ENCODE data around the gene SMTNL2. TPM values are rescaled to one million over a fixed set of nuclear protein-coding genes. Genes with fewer than 3 reads are reported as not detected.

The SMTNL2 gene
- total RNA-seq, 1 donor: not detected

DNA sequence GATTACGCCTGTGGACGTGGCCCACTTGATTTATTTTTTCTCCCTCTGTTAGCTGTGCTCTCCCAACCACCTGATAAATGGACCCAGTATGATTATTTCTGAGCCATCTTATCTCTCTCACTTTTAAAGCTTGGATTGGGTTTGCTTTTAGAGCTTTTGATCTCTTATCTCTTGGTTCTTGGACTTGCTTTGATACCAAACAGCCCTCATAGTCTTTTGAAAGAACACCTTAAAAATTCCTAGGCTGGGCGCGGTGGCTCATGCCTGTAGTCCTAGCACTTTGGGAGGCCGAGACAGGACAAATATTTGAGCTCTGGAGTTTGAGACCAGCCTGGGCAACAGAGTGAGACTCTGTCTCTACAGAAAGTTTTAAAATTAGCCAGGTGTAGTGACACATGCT, 25.8 kb downstream of the SMTNL2 start:
- no peak for DNase-seq (ENCODE audit: low read depth)
- TF ChIP-seq, protein P1, sequence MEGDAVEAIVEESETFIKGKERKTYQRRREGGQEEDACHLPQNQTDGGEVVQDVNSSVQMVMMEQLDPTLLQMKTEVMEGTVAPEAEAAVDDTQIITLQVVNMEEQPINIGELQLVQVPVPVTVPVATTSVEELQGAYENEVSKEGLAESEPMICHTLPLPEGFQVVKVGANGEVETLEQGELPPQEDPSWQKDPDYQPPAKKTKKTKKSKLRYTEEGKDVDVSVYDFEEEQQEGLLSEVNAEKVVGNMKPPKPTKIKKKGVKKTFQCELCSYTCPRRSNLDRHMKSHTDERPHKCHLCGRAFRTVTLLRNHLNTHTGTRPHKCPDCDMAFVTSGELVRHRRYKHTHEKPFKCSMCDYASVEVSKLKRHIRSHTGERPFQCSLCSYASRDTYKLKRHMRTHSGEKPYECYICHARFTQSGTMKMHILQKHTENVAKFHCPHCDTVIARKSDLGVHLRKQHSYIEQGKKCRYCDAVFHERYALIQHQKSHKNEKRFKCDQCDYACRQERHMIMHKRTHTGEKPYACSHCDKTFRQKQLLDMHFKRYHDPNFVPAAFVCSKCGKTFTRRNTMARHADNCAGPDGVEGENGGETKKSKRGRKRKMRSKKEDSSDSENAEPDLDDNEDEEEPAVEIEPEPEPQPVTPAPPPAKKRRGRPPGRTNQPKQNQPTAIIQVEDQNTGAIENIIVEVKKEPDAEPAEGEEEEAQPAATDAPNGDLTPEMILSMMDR (IDR thresholded peaks at IDR 0.05; ENCODE audit: insufficient read depth, low read depth, low read length): no peak
- no peak overlapping the region for H3K4me3 ChIP-seq (ENCODE audit: low read depth, low read length)

DNA sequence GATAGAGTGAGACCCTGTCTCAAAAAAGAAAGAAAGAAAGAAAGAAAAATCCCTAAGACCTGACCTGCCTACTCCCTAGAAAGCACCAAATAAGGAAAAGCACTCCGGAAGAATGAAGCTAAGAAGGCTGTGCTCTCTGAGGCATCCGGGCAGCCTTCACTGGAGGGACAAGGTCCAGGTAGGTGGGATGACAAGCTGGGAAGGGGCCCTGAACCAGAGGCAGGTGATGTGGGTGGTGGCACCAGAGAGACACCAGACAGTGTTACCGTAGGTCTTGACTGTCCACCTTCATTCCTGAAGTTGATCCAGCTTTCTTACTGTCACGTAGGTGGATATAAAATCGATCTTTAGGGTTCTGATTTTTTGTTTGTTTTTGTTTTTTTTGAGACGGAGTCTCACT, 26.3 kb downstream of the SMTNL2 start:
- TF ChIP-seq, protein P1 (IDR thresholded peaks at IDR 0.05; ENCODE audit: insufficient read depth, low read depth, low read length): no peak
- no peak overlapping the region for H3K4me3 ChIP-seq (ENCODE audit: low read depth, low read length)
- no peak for DNase-seq (ENCODE audit: low read depth)

DNA sequence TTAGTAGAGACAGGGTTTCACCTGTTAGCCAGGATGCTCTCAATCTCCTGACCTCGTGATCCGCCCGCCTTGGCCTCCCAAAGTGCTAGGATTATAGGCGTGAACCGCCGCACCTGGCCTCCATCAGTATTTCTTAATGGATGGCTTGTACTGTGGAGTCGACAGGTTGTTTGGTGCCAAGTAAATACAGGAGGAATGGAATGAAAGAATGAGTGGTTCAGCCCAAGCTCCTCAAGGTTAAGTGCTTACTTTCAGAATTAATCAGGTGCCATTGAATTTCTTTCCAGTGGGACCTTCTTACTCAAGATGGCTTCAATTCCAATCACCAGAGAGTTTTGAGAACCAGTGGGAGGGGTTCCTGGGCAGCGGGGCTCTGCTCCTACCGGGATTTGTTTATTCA, 32.1 kb downstream of the SMTNL2 start:
- H3K4me3 ChIP-seq (ENCODE audit: low read depth, low read length): no peak overlapping the region
- TF ChIP-seq, protein P1 (IDR thresholded peaks at IDR 0.05; ENCODE audit: insufficient read depth, low read depth, low read length): no peak
- no peak for DNase-seq (ENCODE audit: low read depth)

GRCh38 chr17:4617090-4617489, 32.8 kb downstream of the SMTNL2 start:
- no peak overlapping the region for H3K4me3 ChIP-seq (ENCODE audit: low read depth, low read length)
- TF ChIP-seq, protein P1 (IDR thresholded peaks at IDR 0.05; ENCODE audit: insufficient read depth, low read depth, low read length): no peak
- no peak for DNase-seq (ENCODE audit: low read depth)

GRCh38 chr17:4617590-4618351, 33.4 kb downstream of the SMTNL2 start:
- no peak overlapping the region for H3K4me3 ChIP-seq (ENCODE audit: low read depth, low read length)
- DNase-seq (ENCODE audit: low read depth): no peak
- TF ChIP-seq, protein P1 (IDR thresholded peaks at IDR 0.05; ENCODE audit: insufficient read depth, low read depth, low read length): no peak

DNA sequence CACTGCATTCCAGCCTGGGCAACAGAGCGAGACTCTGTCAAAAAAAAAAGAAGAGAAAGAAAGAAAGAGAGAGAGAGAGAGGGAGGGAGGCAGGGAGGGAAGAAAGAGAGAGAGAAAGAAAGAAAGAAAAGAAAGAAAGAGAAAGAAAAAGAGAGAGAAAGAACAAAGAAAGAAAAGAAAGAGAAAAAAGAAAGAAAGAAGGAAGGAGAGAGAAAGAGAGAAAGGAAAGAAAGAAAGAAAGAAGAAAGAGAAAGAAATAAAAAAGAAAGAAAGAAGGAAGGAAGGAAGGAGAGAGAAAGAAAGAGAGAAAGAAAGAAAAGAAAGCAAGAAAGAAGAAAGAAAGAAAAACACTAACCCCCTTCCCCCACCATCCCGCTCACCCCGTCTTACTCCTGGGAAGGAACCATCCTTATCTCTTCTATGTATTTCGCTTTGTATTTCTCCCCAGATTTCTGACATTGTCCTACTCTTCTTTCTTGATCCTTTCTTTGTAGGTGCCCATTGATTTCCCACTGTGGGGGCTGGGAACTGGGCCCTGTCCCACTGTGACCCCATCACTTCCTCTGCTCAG, 36.3 kb downstream of the SMTNL2 start:
- H3K4me3 ChIP-seq (ENCODE audit: low read depth, low read length): no peak overlapping the region
- DNase-seq (ENCODE audit: low read depth): no peak
- TF ChIP-seq, protein P1 (IDR thresholded peaks at IDR 0.05; ENCODE audit: insufficient read depth, low read depth, low read length): no peak
